ENCODE measurements around the gene C11orf52.
"Not testable (repeated sequence)": the region's sequence is repeated elsewhere in the genome, so short reads cannot be mapped to it uniquely, and the experiment has no call there.

Gene C11orf52

GRCh38 chr11:111918390-111919256 is at the start of gene C11orf52:
TSS of gene C11orf52 (plus strand) at chr11:111918913. CDS start at chr11:111918973, 60 bp downstream.
- DNase-seq, result no peak

GRCh38 chr11:111870113-111870512 is 48.6 kb upstream of the C11orf52 start:
- no peak for DNase-seq

GRCh38 chr11:111870522-111870885 is 48.2 kb upstream of the C11orf52 start:
- peak; percentile 73 for DNase-seq

DNA sequence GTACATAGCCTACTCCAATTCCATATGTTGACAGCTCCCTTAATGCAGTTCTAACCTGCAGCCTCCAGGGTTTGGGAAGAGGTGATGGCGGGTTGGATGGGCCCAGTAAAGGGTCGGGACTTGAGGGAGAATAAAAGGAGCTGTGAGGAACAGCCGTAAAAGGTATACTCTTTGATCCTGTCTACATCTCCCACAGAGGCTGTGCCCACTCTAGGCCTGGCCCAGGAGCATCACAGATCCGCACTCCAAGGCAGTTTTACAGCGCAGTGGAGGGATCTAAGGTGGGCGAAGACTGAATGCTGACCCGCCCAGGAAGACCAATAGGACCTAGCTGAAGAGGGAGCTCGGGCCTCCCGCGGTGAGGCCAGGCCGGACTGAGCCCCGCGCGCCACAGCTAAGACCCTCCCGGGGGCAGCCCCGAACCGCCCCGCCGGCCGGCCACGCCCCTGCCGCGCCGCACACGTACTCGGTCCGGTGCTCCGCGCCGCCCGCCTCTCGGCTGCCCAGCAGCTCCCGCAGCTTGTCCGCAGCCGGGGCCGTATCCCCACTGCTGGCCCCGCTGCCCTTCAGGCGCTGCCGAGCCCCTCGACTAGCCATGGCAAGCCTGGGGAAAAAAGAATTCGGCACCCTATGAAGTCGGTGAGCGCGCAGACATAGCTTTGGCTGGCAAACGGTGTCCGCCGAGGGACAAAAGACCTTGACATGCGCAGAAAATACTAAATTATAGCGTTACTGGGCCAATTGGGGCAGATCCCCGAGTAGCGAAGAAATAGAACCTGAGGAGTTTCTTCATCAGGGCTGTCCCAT is 47.6 kb upstream of the C11orf52 start, which contains the start of gene ALG9:
TSS of gene ALG9 (minus strand) at position 696 of the 807 bp plus-strand sequence. CDS start at position 597, 99 bp downstream.
- DNase-seq, result peak; percentile 87

GRCh38 chr11:111871693-111872161 is 47.0 kb upstream of the C11orf52 start:
- DNase-seq, result no peak

DNA sequence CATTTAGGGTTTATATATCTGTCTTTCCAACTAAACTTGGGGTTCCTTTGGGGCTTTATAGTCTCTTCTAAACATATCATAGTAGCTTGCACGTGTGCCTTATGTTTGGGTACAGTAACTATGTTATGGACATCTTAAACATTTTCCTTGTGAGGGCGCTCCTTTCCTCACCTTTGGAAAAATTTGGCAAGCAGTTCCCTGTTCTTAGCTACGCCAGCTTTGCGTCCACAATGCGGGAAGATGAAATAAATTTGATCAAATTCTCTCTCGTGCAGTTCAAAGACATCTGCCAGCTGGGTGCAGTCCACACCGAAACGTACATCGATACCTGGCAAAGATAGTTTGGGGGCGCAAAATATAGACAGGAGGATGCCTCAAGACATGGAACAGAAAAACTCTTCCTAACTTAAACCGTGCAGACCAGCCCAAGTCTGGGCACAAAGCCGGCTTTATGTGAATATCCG is 40.3 kb upstream of the C11orf52 start:
- no peak for DNase-seq

DNA sequence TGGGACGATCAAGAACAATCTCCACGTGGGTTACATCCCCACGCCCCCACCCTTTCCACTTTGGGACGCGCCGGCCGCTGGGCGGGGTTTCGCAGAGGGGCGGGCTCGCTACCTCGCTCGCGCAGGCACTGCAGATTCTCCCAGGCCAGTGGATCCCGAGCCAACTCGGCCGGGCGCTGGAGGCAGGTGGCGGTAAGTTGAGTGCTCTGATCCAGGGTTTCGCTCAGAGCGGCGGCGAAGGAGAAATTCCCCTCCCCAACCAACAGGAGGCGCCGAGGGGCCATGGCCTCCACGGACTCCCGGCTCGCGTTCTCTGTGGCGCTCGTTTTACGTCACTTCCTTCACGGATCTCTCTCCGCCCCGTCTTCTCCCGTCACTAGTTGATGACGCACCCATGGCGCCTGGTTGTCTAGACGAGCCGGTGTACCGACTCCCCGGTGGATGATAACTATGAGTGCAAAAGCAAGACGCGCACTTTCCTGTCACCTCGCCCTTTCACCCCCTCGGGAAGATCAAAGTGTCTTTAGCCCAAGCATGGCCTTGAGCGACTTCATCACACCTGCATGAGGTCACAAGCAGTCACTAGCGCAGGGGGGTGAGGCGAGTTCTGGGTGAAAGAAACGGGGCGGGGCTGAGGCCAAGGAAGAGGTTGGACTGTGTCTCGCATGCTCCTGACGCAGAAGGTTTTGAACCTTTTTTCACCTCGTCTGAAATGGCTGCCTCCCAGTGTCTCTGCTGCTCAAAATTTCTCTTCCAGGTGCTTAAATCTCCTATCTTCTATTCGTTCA is 39.7 kb upstream of the C11orf52 start, which contains the start of the genes CFAP68 and FDXACB1:
TSS of gene CFAP68 (plus strand) at position 693 of the 788 bp plus-strand sequence. CDS start at position 713, 20 bp downstream.
TSS of gene FDXACB1 (minus strand) at position 317 of the 788 bp plus-strand sequence. CDS start at position 284, 33 bp downstream.
- DNase-seq, result peak; percentile 100

DNA sequence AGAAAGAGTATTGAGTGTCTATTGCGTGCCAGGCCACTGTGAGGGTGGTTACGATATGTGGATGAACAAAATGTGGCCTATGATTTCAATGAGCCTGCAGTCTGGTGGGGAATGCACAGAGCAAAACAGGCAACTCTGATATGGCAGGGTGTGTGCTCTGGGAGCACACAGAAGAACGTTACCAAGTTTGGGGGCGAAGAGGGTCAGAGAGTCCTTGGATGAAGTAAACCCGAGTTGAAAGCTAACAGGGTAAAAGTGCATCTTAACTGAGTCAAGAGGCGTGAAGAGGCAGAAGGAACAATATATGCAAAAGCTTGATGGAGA is 39.1 kb upstream of the C11orf52 start:
- no peak for DNase-seq

DNA sequence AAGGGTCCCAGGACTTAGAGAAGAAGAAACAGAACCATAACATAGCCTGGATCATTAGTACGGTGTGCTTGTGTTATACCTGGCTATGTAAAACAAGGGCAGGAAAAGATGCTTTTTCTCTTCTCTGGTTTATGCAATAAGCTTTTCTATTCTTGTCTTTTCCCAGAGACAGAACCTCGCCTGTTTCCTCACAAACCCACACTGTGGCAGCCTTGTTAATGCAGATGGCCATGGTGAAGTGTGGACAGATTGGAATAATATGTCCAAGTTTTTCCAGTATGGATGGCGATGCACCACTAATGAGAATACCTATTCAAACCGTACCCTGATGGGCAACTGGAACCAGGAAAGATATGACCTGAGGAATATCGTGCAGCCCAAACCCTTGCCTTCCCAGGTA is 36.5 kb upstream of the C11orf52 start:
- DNase-seq, result no peak

DNA sequence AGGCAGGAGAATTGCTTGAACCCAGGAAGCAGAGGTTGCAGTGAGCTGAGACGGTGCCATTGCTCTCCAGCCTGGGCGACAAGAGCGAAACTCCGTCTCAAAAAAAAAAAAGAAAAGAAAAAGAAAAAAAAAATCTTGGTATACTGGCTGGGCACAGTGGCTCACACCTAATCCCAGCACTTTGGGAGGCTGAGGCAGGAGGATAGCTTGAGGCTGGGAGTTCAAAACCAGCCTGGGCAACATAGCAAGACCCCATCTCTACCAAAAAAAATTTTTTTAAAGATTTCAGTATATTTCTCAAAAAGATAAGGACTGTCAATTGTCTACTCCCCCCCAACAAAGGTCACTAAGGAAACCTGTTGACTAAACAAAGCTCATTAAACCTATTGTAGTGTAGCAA is 33.7 kb upstream of the C11orf52 start:
- DNase-seq, result not testable (repeated sequence)

DNA sequence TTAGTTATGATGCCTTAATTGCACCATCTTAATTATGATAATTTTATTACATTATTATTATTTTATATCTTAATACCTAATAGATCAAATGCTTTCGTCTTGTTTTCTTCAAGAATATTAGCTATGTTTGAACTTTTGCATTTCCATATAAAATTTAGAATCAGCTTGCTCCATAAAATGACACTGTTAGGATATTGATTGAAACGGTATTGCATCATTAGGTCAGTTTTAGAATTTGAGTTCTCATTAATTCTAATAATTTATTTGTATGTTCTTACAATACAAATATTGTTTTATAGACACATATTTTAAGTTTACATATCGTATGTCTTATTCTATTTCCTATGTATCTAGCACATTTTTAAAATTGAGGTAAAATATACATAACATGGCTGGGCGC is 32.7 kb upstream of the C11orf52 start:
- DNase-seq, result no peak

DNA sequence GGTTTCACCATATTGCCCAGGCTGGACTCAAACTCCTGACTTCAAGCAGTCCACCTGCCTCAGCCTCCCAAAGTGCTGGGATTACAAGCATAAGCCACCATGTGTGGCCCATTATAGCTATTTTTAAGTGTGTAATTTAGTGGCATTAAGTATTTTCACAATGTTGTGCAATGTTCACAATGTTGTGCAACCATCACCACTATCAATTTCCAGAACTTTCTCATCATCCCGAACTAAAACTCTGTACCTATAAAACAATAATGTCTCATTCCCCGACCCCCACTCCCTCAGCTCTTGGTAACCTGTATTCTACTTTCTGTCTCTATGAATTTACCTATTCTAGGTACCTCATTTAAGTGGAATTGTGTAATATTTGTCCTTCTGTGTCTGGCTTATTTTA is 31.9 kb upstream of the C11orf52 start:
- DNase-seq, result no peak

DNA sequence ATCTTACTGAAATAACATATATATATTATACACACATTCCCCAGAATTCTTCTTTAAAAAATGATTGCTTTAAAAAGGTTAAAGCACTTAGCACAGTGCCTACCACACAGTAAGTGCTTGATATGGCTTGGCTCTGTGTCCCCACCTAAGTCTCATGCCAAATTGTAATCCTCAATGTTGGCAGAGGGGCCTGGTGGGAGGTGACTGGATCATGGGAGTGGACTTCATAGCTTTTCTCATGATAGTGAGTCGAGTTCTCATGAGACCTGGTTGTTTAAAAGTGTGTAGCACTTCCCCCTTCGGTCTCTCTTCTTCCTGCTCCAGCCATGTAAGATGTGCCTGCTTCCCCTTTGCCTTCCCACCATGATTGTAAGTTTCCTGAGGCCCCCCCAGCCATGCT is 13.3 kb upstream of the C11orf52 start:
- peak; percentile 50 for DNase-seq

DNA sequence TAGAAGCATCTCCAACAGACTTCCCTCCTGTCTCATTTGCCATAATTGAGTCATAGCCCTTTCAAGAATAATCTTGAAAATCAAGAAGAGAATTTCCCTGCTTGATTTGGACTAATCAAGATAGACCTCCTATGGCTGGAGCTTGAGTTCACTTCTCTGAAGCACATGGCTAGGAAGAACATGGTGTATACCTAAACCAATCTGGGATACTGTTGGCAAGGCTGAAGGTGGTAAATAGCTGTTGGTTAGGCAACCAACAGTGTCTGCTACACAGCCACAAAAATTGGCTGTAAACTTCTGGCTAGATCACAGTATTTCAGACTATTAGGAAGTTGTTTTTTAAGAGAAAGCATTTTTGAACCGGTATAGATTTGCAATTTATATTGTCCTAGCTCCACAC is 12.0 kb upstream of the C11orf52 start:
- no peak for DNase-seq

DNA sequence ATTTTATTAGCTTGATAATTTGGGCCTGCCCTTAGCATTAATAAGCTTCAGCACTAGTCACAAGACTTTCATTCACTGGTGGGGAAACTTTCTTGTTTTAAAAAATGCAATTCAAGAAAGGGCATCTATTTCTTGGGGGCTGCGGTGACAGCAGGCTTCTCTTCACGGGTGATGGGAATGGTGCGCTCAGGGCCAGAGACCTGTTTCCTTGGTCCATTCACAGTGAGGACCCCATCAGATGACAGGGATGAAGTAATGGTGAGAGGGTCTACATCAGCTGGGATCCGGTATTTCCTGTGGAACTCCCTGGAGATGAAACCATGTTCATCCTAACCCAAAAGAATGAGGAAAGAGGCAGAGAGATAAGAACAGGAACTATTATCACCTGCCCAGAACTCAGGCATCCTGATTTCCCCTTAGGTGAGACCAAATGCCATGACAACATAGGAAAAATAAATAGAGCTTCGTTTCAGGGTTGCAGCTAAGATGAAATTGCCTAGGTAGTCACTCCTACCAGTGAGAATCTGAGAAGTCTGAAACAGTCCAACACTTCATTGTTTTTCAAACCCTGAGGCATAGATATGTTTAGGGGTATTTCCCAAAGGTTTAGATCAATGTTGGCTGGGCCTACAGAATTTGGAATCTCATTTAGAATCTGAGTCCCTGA is 9.9 kb upstream of the C11orf52 start:
- DNase-seq, result no peak

GRCh38 chr11:111909378-111909777 is 9.3 kb upstream of the C11orf52 start:
- no peak for DNase-seq

GRCh38 chr11:111910676-111911562 is 7.8 kb upstream of the C11orf52 start:
- DNase-seq, result no peak

- no peak for DNase-seq
Measured at GRCh38 chr11:111911563-111912401, 6.9 kb upstream of the C11orf52 start, which contains the start of gene CRYAB. TSS of gene CRYAB (minus strand) at chr11:111911770. CDS start at chr11:111911724, 46 bp downstream.

- no peak for DNase-seq
Measured at GRCh38 chr11:111912535-111912934, 6.2 kb upstream of the C11orf52 start, which contains the start of gene HSPB2. TSS of gene HSPB2 (plus strand) at chr11:111912734. CDS start at chr11:111912830, 96 bp downstream.
